Measurements from ENCODE around the gene UNKL. TPM values are rescaled to one million over a fixed set of nuclear protein-coding genes. Genes with fewer than 3 reads are reported as not detected.

Gene UNKL
- total RNA-seq, 1 experiment from 2014 or later = 31.6 TPM

GRCh38 chr16:1325673-1326371 is 88.7 kb downstream of the UNKL start:
- DNase-seq (ENCODE audit: low spot score) = no peak

GRCh38 chr16:1325261-1325660 is 89.2 kb downstream of the UNKL start:
- no peak for DNase-seq (ENCODE audit: low spot score)

- DNase-seq (ENCODE audit: low spot score) = no peak
These were observed 90.1 kb downstream of the UNKL start for GRCh38 chr16:1324286-1324826.

- no peak for DNase-seq (ENCODE audit: low spot score)
These were observed 90.9 kb downstream of the UNKL start for GRCh38 chr16:1323296-1324239.

GRCh38 chr16:1322407-1322806 is 92.1 kb downstream of the UNKL start:
- DNase-seq (ENCODE audit: low spot score) = no peak

GRCh38 chr16:1320658-1321240 is 93.8 kb downstream of the UNKL start:
- no peak for DNase-seq (ENCODE audit: low spot score)

GRCh38 chr16:1320097-1320496 is 94.4 kb downstream of the UNKL start:
- DNase-seq (ENCODE audit: low spot score) = no peak

GRCh38 chr16:1319041-1319440 is 95.5 kb downstream of the UNKL start:
- DNase-seq (ENCODE audit: low spot score) = no peak

GRCh38 chr16:1318268-1318545 is 96.3 kb downstream of the UNKL start:
- DNase-seq (ENCODE audit: low spot score) = no peak

GRCh38 chr16:1317479-1318267 is 96.8 kb downstream of the UNKL start:
- no peak for DNase-seq (ENCODE audit: low spot score)

GRCh38 chr16:1316033-1316405 is 98.5 kb downstream of the UNKL start:
- DNase-seq (ENCODE audit: low spot score) = no peak

GRCh38 chr16:1315081-1316032 is 99.1 kb downstream of the UNKL start:
- DNase-seq (ENCODE audit: low spot score) = no peak

GRCh38 chr16:1314399-1315068 is 100.0 kb downstream of the UNKL start:
- no peak for DNase-seq (ENCODE audit: low spot score)

GRCh38 chr16:1313721-1314369 is 100.7 kb downstream of the UNKL start:
- DNase-seq (ENCODE audit: low spot score) = no peak

Other genes with a start within 250 kb of the UNKL start
- 2.9 and 4.3 TPM in 2 replicates for gene TPSG1, start 189.4 kb downstream of the UNKL start, total RNA-seq (2014; rRNA removed; shearing (Covaris generic))
- 1.1 TPM in 1 of 2 replicates, not detected in the other for gene TPSB2, start 184.5 kb downstream of the UNKL start, total RNA-seq (2014; rRNA removed; shearing (Covaris generic))
- gene TPSAB1, start 174.0 kb downstream of the UNKL start, total RNA-seq (2014; rRNA removed; shearing (Covaris generic)) = 2.1 and 4.0 TPM in 2 replicates
- not detected in 2 replicates for gene TPSD1, start 158.6 kb downstream of the UNKL start, total RNA-seq (2014; rRNA removed; shearing (Covaris generic))
- 102 and 117 TPM in 2 replicates for gene UBE2I, start 105.1 kb downstream of the UNKL start, total RNA-seq (2014; rRNA removed; shearing (Covaris generic))
- gene BAIAP3, start 81.1 kb downstream of the UNKL start, total RNA-seq (2014; rRNA removed; shearing (Covaris generic)) = 2.4 and 10.3 TPM in 2 replicates
- gene TSR3, start 62.8 kb downstream of the UNKL start, total RNA-seq (2014; rRNA removed; shearing (Covaris generic)) = 179 TPM in 2 replicates
- 45.8 and 61.0 TPM in 2 replicates for gene GNPTG, start 62.8 kb downstream of the UNKL start, total RNA-seq (2014; rRNA removed; shearing (Covaris generic))
- gene UQCC4, start 6.0 kb upstream of the UNKL start, total RNA-seq (2014; rRNA removed; shearing (Covaris generic)) = 38.6 and 45.1 TPM in 2 replicates
- gene PERCC1, start 16.4 kb upstream of the UNKL start, total RNA-seq (2014; rRNA removed; shearing (Covaris generic)) = not detected in 2 replicates
- gene CCDC154, start 29.9 kb upstream of the UNKL start, total RNA-seq (2014; rRNA removed; shearing (Covaris generic)) = 0.03 and 0.26 TPM in 2 replicates
- 79.9 and 86.3 TPM in 2 replicates for gene CLCN7, start 60.3 kb upstream of the UNKL start, total RNA-seq (2014; rRNA removed; shearing (Covaris generic))
- not detected in 2 replicates for gene PTX4, start 74.2 kb upstream of the UNKL start, total RNA-seq (2014; rRNA removed; shearing (Covaris generic))
- 20.9 and 28.8 TPM in 2 replicates for gene TELO2, start 78.7 kb upstream of the UNKL start, total RNA-seq (2014; rRNA removed; shearing (Covaris generic))
- gene TMEM204, start 119.0 kb upstream of the UNKL start, total RNA-seq (2014; rRNA removed; shearing (Covaris generic)) = 0.17 TPM in 1 of 2 replicates, not detected in the other
- 9.7 and 15.6 TPM in 2 replicates for gene IFT140, start 197.4 kb upstream of the UNKL start, total RNA-seq (2014; rRNA removed; shearing (Covaris generic))
- 7.0 and 8.1 TPM in 2 replicates for gene CRAMP1, start 197.7 kb upstream of the UNKL start, total RNA-seq (2014; rRNA removed; shearing (Covaris generic))

All from A172 (cell line).